Fibroblast of skin of abdomen (primary cell): ENCODE data around the gene TSFM.

Experiments
- DNase-seq: peaks from one replicate; pipeline ENCODE4 v3.0.0-alpha.2; 2013

Gene TSFM

DNA sequence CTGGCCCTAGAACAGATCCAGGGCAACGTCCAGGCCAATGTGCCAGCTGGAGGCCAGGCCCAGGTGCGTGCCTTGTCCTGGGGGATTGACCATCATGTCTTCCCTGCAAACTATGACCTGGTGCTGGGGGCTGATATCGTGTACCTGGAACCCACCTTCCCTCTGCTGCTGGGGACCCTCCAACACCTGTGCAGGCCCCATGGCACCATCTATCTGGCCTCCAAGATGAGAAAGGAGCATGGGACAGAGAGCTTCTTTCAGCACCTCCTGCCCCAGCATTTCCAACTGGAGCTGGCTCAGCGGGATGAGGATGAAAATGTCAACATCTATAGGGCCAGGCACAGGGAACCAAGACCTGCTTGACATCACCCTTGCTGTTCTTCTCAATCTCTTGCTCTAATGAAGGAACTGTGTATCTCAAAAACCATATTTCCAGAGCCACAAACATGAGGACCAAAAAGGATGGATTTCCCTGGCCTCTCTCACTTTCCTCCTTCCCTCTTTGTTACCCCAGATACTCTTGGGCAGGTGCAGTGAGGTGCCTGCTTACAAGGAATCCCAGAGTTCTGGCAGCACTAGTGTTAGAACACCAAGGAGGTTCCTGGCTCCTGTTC is 2.2 kb upstream of the TSFM start:
- DNase-seq = no peak

DNA sequence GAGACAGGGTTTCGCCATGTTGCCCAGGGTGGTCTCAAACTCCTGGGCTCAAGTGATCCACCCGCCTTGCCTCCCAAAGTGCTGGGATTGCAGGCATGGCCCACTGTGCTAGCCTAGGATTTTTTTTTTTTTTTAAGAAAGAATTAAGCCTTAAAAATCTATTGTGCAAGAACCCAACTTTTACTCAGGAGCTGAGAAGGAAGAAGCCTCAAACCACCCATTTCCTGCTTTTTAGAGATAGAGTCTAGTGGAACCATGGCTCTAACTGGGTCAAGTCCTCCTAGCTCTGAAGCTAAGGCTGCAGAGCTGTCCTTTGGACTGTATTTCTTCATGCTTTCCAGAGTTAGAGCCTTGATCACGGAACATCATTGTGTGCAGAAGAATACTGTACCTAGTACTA is 1.3 kb upstream of the TSFM start:
- DNase-seq = no peak

DNA sequence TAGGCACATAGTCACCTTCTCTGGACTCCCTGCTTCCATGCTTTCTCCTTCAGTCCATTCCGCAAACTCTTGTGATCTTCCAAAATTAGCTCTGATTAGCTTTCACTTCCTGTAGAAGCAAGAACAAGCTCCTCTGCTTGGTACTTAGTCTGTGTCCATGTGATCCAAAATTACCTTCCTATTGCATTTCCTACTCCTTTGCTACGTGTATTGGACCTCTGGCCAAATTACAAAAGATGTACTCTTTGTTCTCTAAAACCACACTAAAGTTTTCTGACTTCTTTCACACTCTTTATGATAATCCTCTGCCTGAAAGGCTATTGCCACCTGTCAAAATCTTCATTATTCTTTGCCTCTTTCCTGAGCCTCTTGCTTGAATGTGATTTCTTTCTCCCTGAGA is 786 bp upstream of the TSFM start:
- no peak for DNase-seq

DNA sequence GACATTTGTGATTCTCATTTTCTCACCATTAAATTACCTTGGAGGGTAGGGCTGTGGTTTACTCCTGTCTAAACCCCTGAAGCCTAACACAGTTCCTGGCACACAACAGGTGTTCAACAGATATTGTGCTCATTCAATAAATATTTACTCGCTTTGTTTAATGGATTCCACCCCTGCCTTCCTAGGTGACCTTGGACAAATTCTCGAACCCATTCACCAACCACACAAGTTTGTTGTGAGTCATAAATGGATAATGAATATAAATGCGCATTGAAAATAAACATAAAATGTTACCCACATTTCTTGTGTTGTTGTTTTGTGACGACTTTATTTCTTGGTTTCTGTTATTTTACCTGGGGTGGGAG is 362 bp upstream of the TSFM start:
- no peak for DNase-seq

DNA sequence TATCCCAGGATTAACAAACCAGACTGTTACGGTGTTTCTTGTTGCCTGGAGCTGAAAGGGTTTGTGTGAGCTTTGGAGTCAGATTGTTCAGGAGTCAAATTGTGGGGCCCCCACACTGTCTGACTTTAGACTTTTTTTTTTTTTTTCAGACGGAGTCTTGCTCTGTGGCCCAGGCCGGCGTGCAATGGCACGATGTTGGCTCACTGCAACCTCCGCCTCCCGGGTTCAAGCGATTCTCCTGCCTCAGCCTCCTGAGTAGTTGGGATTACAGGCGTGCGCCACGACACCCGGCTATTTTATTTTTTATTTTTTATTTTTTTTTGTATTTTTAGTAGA is 847 bp downstream of the TSFM start:
- DNase-seq = no peak

DNA sequence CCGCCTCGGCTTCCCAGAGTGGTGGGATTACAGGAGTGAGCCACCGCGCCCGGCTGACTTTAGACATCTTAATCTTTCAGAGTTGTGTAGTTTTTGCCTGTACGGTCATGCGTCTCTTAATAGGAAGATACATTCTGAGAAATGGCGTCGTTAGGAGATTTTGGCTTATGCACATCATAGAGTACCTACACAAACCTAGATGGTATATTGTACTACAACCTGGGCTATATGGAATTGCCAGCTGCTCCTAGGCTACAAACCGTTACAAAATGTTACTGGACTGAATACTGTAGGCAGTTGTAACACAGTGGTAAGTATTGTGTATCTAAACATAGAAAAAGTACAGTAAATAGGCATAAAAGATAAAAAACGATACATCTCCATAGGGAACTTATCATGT is 1.3 kb downstream of the TSFM start:
- no peak for DNase-seq

DNA sequence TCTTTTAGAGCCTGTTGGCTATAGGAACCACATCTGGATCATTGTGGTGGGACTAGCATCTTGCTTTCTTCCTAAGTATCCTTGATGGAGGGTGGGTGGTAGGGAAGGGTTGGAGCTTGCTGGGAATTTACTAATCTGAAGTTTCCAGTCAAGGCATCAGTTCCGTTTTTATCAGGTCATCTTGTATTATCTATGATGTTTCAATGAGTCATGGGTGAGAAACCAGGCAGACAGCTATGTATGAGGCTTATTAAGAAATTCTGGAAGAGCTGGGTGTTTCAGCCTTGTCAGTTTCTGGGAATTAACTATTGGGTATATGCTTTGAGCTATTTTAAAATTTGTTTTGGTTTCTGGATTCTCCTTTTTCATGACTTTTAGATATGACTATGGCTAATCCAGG is 11.3 kb downstream of the TSFM start:
- DNase-seq = peak; percentile 81

DNA sequence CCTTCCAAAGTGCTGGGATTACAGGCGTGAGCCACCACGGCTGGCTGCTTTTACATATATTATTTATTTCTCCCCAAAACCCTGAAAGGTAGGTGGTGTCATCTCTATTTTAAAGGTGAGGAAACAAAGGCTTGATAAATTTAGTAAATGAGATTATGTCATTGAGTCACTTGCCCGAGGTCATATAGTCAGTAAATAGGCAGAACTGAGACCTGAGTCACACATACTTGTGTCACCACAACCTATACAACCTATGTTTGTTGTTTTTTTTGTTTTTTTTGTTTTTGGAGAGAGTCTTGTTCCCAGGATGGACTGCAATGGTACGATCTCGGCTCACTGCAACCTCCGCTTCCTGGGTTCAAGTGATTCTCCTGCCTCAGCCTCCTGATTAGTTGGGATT is 12.8 kb downstream of the TSFM start:
- no peak for DNase-seq

DNA sequence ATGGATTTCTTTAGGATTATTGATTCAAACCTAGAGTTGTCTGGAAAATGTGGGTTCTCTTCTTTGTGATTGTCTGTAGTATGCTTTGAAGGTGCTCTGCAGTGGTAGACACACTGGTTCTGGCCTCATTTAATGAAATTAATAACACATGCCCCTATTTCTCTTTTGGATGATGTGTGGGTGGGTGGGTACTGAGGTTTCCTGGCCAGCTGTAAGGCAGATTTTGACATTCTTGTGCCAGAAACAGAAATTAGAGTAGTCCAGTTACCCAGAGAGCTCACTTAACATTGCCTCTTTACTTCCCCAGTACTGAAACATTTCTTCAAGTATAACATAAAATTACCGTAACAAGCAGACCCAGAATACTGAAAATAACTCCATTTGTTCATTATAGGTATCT is 14.4 kb downstream of the TSFM start:
- no peak for DNase-seq

DNA sequence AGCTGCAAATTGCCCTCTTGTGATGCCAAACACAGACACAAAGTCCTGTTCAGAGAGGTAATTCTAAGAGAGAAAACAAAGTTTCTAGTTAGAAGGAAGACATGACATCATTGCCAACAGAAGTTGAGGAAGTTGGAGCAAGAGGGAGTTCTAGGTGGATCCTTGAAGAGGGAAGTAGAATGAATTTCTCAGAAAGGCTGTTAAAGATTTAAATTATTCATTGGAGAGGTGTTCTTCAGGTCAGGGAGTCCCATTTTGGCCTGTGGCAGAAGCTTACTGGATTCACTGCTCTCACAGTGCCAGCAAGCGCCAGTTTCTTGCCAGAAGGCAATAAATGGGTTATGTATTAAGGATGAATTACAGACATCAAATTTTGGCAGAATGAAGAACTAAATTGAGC is 15.3 kb downstream of the TSFM start:
- no peak for DNase-seq

DNA sequence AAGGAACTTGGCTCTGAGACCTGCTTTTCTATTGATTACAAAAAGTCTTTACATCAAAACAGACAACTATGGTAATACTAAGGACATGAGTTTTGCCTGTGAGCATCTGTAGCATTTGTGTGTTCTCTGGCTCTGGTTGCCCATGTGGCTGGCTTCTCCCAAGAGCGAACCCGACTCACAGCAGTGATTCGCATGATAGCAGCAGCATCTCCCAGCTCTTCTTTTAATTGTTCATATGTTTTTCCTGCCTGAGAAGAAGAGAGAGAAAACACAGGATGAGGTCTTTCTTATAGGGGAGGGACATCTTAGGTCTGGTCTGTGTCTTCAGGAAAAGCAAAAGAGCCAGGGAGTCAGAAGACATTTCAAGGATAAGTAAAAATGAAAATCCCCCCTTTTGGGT is 18.4 kb downstream of the TSFM start:
- no peak for DNase-seq

DNA sequence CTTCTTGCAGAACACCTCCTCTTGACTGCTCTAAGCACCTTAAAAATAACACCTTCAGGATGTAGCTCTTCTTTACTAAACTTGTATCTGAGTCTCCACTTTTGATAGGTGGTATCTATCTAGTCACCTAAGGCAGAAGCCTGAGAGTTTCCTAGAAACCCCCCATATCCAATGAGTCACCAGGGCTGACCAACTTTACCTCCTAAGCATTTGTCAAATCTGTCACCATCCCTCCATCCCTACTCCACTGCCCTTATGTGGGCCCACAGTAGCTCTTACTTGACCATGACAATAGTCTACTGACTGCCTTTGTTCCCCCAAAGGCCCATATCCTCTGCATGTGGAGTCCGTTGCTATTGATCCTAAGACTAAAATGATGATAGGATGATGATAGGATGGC is 20.0 kb downstream of the TSFM start:
- no peak for DNase-seq

DNA sequence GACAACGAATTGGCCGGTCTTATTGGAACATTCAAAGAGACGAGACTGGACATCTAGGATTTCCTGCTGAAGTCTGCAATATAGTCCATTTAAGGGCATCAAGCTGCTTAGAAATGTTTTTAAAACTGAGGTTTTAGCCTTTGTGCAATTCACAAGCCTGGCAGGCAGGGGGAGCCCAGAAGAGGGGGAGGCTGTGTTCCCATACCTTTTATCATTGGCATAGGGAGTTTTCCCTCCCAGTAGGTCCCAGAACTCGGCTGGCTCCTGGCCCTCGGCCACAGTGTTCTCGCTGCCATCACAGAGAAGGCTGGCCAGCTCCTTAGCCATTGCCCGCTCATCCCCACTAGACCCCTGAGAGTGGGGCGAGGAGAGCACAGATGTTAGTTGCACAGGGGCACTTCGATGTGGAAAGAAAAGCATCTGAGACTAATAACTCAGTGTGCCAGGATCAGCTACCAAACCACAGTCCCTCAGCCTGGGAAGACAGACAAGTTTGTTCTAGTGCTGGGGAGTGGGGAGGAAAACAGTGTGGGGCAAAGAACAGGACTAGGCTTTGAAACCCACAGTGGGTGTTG is 20.8 kb downstream of the TSFM start:
- DNase-seq = peak; percentile 45

DNA sequence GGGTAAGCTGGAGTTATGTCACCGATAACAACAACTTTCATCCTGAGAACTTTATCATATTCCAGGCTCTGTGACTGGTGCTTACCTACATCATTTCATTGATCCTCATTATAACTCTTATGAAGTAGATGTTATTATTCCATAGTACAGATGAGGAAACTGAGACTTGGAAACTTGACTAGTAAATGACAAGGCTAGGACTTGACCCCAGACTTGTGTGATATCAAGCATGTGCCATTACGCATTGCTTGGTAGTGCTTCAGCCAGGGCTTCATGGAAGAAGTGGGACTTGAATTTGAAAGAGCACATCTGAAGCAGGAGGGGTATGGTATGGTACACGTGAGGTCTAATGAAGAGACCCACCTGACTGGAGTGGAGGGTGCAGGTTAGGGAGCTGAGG is 24.1 kb downstream of the TSFM start:
- DNase-seq = no peak

DNA sequence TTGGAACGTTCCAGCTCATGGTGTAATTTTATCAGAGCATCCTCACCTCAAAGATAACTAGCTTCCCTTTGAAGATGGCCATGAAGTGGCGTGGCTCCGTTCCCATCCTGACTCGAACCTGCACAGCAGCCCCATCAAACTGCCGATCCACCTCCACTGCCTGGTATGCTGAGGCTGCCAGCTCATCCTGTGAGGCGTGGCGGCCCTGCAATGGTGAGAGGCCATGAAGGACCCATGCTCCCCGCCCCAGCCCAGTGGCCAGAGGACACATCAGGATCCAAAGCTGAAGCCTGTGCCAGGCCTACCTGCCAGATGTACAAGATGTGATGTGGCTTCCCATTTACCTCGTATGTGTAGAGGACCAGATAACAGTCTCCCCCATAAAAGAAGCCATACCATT is 24.7 kb downstream of the TSFM start:
- no peak for DNase-seq

DNA sequence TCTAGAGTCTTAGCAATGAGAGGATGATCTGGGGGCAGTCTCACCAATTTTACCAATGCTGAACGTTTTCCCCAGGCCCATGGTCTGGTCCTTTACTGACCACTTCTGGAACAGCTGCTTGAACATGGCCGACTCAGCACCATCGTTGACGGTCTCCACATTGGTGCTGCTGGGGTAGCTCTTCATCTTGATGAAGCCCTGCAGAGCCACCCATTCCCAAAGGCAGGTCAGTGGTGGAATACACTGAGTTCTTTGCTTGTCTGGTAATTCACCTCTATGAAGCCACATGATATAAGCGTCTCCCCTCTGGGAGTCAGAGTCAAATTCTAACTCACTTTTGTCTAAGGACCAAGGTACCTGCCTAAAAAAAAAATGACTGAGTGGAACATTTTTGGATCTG is 25.8 kb downstream of the TSFM start:
- DNase-seq = no peak

DNA sequence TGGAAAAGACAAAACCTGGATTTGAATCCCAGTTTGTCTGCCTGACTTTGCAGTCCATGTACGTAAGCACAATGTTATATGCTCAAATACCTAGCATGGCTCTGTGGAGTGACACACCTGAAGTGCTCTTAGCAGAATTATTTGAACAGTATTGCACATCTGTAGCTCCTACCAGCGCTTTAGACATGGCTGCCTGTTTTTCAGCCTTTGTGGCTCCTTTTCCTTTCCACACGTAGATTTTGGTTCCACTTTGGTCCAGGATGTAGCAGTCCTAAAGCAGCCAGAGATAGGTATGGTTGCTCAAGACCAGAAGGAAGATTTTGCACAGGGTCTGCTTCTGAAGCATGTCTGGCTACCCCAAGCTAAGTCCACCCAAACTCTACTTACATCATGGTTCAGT is 26.8 kb downstream of the TSFM start:
- no peak for DNase-seq

DNA sequence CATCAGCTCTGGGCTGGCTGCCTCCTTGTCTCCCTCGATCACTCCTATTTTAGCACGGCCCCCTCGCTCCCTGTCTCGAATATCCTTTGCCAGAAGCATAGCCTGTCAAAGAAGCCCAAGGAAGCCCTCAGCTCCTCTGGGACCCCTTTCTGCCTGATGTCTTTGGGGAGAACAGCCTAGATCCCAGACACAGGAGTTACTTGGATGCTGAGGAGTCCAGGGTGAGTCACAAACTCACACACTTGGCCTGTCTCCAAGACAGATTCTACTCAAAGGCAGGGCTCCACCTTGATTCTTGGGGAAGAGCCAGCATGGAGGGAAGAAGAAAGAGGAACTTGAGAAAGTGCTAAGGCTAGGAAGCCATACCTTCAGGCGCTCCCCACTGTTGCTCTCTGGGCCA is 27.9 kb downstream of the TSFM start:
- DNase-seq = peak; percentile 64

DNA sequence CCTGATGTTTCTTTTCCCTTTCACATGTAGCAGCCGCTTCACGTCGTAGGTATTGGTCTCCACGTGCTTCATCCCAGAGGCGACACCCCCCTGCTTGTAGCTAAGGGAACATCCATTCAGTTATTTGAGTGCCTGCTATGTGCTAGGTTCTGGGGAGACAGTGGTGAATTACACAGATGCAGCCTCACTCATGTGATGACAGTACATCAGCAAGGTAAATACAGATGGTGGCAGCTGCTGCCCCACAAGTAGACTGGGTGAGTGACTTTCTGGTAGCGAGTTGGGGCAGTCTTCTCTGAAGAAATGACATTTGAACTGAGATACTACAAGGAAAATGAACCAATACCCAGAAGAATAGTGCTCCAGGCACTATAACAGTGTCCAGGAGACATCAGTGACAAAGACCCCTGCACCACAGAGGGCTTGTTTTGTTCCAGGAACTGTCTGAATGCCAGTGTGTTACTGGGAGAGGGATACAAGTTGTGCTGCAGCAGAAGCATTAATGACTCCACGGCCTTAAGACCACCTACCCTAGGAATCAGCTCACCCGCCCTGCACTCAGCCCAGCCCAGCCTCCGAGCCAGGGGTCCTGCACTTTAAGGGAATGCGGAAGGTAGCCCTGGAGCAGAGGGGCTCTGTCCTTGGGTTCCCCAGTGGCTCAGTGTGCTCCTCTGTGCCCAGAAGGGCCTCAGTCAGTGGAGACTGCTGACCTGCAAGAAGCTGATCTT is 28.6 kb downstream of the TSFM start:
- no peak for DNase-seq

DNA sequence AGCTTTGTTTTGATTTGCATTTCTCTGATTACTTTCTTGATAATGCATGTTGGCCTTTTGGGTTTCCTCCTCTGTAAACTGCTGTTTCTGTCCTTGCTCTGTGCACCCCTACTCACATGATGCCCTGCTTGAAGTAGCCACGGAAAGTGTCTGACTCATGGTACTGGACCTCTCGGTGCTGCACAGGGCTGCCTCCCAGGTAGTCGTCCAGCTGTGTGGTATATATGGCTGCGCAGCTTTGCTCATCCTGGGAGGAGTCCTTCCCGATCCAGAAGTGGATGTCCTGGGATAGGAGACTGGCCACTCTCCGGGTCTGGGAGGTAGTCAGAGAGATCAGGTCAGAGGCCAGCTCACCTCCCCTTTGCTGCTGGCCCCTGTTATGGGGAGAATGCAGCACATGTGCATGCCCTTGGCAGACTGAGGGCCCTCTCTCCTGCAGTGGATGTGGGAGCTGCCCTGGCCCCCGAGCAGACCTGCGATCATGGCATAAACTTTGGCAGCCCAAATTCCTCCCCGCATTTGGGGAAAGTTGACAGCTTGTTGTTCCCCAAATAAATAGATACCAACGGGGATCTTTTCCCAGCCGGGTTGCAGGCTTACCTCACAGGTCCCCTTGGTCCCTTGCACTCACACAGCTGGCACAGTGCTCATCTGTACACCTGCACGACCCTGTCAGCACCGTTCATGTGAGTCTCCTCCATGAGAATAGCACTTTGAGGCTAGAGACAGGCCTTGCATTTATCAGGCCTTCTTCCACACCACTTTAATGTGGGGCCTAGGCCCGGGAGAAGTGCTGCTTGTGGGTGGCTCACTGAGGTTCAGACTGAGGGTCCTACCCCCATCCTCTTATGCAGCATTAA is 30.8 kb downstream of the TSFM start:
- no peak for DNase-seq

DNA sequence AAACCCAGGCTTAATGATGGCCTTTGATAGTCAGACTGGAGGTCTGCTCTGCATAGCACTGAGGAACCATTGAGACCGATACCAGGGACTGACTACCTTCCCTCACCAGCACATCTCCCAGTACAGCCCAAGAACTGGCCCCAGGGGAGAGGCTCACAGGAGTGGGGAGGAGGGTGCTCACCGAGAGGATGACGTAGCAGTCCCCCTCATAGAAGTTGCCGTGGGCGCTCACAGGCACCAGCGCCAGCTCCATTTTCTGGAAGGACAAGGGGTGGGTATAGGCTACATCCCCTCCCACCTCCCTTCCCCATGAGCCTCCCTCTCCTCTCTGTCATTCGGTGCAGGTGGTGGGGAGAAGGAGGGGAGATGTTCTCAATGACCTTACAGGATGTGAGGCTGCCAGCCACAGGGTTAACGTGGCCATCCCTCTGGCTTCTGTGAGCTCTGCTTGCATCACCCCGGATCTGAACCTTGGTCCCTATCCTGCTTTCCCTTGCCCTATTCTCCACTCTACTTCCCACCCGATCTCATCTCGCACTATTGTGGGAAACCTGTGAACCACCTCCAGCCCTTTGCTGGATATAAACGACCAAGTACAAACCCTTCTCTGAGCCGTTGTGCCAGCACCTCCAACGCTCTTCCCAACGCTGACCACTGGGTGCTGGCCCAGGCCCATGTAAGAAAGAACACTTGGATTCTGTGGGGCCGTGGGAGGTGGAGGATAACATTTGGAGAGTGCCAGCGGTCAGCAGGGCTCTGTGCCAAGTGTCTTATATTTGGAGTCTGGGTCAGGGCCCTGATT is 31.6 kb downstream of the TSFM start:
- no peak for DNase-seq

DNA sequence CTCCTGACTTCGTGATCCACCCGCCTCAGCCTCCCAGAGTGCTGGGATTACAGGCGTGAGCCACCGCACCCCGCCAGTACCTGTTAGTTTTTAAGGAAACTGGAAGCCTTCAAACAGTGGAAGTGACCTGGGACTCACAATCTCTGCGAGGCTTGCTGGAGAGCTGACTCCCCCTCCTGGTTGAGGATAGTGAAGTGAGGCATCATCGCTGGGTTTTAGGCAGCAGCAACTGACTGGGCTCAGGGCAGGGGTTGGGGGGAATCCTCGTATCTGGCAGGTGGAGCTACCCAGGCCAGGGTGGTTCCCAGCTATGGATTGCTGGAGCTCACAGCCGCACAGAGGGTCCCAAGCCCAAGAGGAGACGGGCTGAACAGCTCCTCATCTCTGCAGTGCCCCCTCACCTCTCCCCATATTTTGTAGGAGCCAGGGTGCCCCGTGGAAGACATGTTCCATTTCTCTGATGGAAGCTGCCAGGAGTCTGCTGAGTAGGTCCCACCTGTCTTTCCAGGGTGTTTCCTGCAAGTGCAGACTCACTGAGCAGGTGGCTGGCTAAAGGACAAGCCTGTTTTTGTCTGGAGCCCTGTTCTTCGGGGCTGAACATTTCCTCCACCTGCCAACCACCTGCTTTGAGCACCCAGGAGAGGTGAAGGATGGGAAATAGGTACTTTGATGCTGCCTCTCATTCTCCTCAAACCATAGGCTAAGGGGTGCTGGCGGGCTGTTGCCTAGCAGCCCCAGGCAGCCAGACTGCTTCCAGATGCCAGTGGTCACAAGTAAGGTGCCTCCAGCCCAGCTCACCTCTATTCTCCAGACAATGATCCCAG is 32.8 kb downstream of the TSFM start:
- DNase-seq = no peak
